HCT116 (cell line): Measurements from ENCODE around the gene MICALL1.

Experiments used
- CEBPB ChIP-seq: IDR thresholded peaks from 2 replicates; pipeline ENCODE4 v1.6.1; 2012; ENCODE audit warnings: low read depth
- CTCF ChIP-seq, 3 experiments: fragments of 200-600 bp in 1 of 3; sonication (generic) in 1 of 3; IDR thresholded peaks in 2 of 3; conservative IDR thresholded peaks in 1 of 3; 2 replicates each; pipeline ENCODE4 v1.5.1; 2012 to 2017; ENCODE audit warnings: low read depth in 2 of 3, low read length in 2 of 3, antibody characterized with exemption in 1 of 3, borderline replicate concordance in 1 of 3, control low read depth in 1 of 3, mild to moderate bottlenecking in 1 of 3, mixed read lengths in 1 of 3, mixed run types in 1 of 3, moderate library complexity in 1 of 3; ENCODE audit not compliant: insufficient read depth in 1 of 3
- EZH2 ChIP-seq: fragments of 200-600 bp; sonication (generic); IDR thresholded peaks from 2 replicates; pipeline ENCODE4 v1.6.1; 2017; ENCODE audit warnings: antibody characterized with exemption, mixed run types
- RAD21 ChIP-seq: IDR thresholded peaks from 2 replicates; pipeline ENCODE4 v1.6.1; 2012; ENCODE audit warnings: low read depth, mild to moderate bottlenecking
- REST ChIP-seq: IDR thresholded peaks from 2 replicates; pipeline ENCODE4 v1.6.1; 2012; ENCODE audit warnings: low read depth

- TF ChIP-seq EZH2 (no peak), CTCF (IDR thresholded peaks at IDR 0.05 in 2 of 3, conservative IDR thresholded peaks at IDR 0.05 in 1 of 3; ENCODE audit: borderline replicate concordance in 1 of 3, insufficient read depth in 1 of 3, low read depth in 2 of 3, low read length in 2 of 3) (no peak), CEBPB (no peak), RAD21 (no peak), REST (no peak)
Observed at GRCh38 chr22:37910890-37911672, 5.0 kb downstream of the MICALL1 start.
